Activated CD8-positive, alpha-beta T cell treated with anti-CD3 and anti-CD28 coated beads for 36 hours (primary cell): ENCODE measurements around the gene NTMT2. TPM values are rescaled to one million over a fixed set of nuclear protein-coding genes. Genes with fewer than 3 reads are reported as not detected.

Experiments used
- ATAC-seq: fragments of 200-7000 bp; cut with Tn5 transposase; one replicate; pipeline ENCODE4 v1.10.0; 2021; ENCODE audit warnings: mild to moderate bottlenecking, moderate library complexity
- CTCF ChIA-PET: fragments of 350-600 bp; sonication (Branson Sonifier 250); formaldehyde crosslinking; loops from one replicate; lab custom pipeline; 2021; ENCODE audit warnings: antibody characterized with exemption; lab: Charles Lee
- POLR2A ChIA-PET: fragments of 350-600 bp; sonication (Branson Sonifier 250); formaldehyde crosslinking; loops from one replicate; lab custom pipeline; 2021; ENCODE audit warnings: antibody characterized with exemption; lab: Charles Lee
- DNase-seq: peaks from one replicate; pipeline ENCODE4 v3.0.0-alpha.2; 2020
- H3K27ac Mint-ChIP-seq: one replicate; pipeline ENCODE4 v1.8.0; 2021; ENCODE audit warnings: mild to moderate bottlenecking, mixed read lengths
- H3K27me3 Mint-ChIP-seq: one replicate; pipeline ENCODE4 v1.8.0; 2021; ENCODE audit warnings: mixed read lengths
- H3K36me3 Mint-ChIP-seq: one replicate; pipeline ENCODE4 v1.8.0; 2021; ENCODE audit warnings: low read depth, mixed read lengths
- H3K4me1 Mint-ChIP-seq: one replicate; pipeline ENCODE4 v1.8.0; 2021; ENCODE audit warnings: low read depth, mixed read lengths
- H3K4me3 Mint-ChIP-seq: one replicate; pipeline ENCODE4 v1.8.0; 2021; ENCODE audit warnings: mild to moderate bottlenecking, moderate library complexity, mixed read lengths
- H3K9me3 Mint-ChIP-seq: one replicate; pipeline ENCODE4 v1.8.0; 2021; ENCODE audit warnings: mixed read lengths
- intact Hi-C: fragments of 100-400 bp; cut with micrococcal nuclease; formaldehyde crosslinking; loops from one replicate; pipeline ENCODE4 v1.10.0; 2022
- total RNA-seq, 2 experiments: library from RNA; stranded (reverse); gene quantifications; one replicate each; pipeline ENCODE4 v1.2.3, GENCODE V29; 2021
- TF ChIP-seq, protein P1 (sequence below): fragments of 200-600 bp; IDR thresholded peaks from one replicate; pipeline ENCODE4 v1.8.0; 2022; ENCODE audit warnings: antibody characterized with exemption, mild to moderate bottlenecking

The NTMT2 gene
- total RNA-seq, 2 experiments from 2014 or later, result not detected

GRCh38 chr1:170155055-170155454 is 9.3 kb downstream of the NTMT2 start:
- ChIA-PET CTCF (no interaction called here), POLR2A (no interaction called here)
- TF ChIP-seq, protein P1, sequence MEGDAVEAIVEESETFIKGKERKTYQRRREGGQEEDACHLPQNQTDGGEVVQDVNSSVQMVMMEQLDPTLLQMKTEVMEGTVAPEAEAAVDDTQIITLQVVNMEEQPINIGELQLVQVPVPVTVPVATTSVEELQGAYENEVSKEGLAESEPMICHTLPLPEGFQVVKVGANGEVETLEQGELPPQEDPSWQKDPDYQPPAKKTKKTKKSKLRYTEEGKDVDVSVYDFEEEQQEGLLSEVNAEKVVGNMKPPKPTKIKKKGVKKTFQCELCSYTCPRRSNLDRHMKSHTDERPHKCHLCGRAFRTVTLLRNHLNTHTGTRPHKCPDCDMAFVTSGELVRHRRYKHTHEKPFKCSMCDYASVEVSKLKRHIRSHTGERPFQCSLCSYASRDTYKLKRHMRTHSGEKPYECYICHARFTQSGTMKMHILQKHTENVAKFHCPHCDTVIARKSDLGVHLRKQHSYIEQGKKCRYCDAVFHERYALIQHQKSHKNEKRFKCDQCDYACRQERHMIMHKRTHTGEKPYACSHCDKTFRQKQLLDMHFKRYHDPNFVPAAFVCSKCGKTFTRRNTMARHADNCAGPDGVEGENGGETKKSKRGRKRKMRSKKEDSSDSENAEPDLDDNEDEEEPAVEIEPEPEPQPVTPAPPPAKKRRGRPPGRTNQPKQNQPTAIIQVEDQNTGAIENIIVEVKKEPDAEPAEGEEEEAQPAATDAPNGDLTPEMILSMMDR, result no peak
- Mint-ChIP-seq H3K27ac (no peak overlapping the region), H3K4me1 (no peaks in the 10 kb centered on the region), H3K9me3 (peaks cover 7% of the 10 kb centered on the region), H3K27me3 (peaks cover 3% of the 10 kb centered on the region), H3K36me3 (no peaks in the 10 kb centered on the region), H3K4me3 (no peak overlapping the region)
- intact Hi-C loops, result no loop called here
- ATAC-seq (no peak), DNase-seq (no peak)

GRCh38 chr1:170156594-170156993 is 10.8 kb downstream of the NTMT2 start:
- ATAC-seq, result no peak
- H3K4me1 Mint-ChIP-seq, result no peaks in the 10 kb centered on the region
- CTCF ChIA-PET, result no interaction called here
- DNase-seq, result no peak
- peaks cover 7% of the 10 kb centered on the region for H3K9me3 Mint-ChIP-seq
- POLR2A ChIA-PET, result no interaction called here
- no peak overlapping the region for H3K27ac Mint-ChIP-seq
- H3K27me3 Mint-ChIP-seq, result peaks cover 3% of the 10 kb centered on the region
- intact Hi-C loops, result no loop called here
- TF ChIP-seq, protein P1, result no peak
- H3K36me3 Mint-ChIP-seq, result no peaks in the 10 kb centered on the region
- no peak overlapping the region for H3K4me3 Mint-ChIP-seq

- ChIA-PET POLR2A (no interaction called here), CTCF (no interaction called here)
- Mint-ChIP-seq H3K36me3 (no peaks in the 10 kb centered on the region), H3K4me1 (no peaks in the 10 kb centered on the region), H3K4me3 (no peak overlapping the region), H3K27me3 (peaks cover 3% of the 10 kb centered on the region), H3K9me3 (peaks cover 7% of the 10 kb centered on the region), H3K27ac (no peak overlapping the region)
- TF ChIP-seq, protein P1, result no peak
- ATAC-seq (no peak), DNase-seq (no peak)
- intact Hi-C loops, result no loop called here
Observed at GRCh38 chr1:170157820-170158219, 12.1 kb downstream of the NTMT2 start.

- no peak overlapping the region for H3K4me3 Mint-ChIP-seq
- DNase-seq, result no peak
- CTCF ChIA-PET, result no interaction called here
Observed at GRCh38 chr1:170162459-170163246, 16.9 kb downstream of the NTMT2 start.

More at GRCh38 chr1:170162459-170163246, 16.9 kb downstream of the NTMT2 start:
- no peaks in the 10 kb centered on the region for H3K36me3 Mint-ChIP-seq
- no peaks in the 10 kb centered on the region for H3K4me1 Mint-ChIP-seq
- H3K27ac Mint-ChIP-seq, result no peak overlapping the region
- POLR2A ChIA-PET, result no interaction called here
- H3K27me3 Mint-ChIP-seq, result peaks cover 3% of the 10 kb centered on the region
- no peaks in the 10 kb centered on the region for H3K9me3 Mint-ChIP-seq
- TF ChIP-seq, protein P1, result no peak
- intact Hi-C loops, result no loop called here
- no peak for ATAC-seq
